ENCODE data around the gene SSBP3.

The SSBP3 gene

DNA sequence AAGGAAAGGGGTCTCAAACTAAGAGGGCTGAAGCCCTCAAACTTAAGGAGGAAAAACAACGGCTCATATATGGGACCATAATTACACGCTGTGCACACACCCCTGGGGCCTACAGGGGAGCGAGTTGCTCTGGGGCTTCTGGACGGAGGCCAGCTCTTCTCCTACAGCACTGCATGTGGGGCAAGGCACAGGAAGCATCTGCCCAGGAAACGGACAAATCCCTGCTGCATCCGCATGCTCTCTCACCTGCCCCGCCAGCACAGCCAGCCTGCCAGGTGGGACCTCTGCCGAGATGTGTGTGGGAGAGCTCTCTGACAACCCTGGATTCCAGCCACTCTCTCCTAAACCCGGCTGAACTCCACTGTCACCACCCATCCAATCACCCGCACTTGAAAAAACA is 152.1 kb downstream of the SSBP3 start:
- TF ChIP-seq CTCF (IDR thresholded peaks at IDR 0.05), result no peak

DNA sequence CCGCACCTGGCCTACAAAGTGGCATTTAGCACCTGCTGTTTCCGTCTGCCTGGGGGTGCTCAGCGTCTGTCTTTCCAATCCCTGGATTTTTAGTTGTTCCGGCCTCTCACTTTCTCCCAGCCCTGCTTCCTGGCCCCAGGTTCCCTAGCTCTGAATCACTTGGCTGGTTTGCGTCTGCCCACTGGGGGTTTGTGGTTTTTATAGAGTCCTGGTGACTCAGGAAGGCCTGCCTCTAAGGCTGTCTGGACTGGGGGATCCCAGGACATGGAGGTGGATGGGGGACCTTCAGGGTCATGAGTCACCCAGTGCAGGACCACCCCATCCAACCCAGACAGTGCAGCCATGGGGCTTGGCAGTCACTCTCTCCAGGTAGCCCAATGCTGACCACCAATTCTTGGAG is 152.7 kb downstream of the SSBP3 start:
- no peak for TF ChIP-seq CTCF (IDR thresholded peaks at IDR 0.05)

DNA sequence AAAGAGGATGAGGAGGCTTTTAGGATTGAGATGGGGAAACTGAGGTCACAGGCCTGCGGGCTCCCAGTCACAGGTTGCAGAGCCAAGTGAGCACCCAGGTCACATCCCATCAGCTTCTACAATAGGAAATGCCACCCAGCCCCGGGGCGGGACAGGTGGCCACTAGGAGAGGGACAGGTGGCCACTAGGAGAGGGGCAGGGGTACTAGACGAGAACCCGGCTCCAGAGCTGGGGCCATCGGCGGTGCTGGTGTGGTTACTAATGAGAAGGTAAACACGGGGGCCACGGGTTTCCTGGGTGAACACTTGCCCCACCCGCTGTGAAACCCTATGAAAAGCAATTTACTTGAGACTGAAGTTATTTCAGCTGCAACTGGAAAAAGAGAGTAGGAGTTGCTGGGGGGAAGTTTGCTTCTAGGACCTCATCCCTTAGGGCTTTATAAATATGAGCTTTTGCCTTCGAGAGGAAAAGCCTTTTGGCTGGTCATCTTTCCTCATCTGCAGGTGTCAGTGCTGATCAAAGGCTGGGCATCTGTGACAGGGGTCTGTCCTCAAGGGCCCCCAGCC is 153.7 kb downstream of the SSBP3 start:
- TF ChIP-seq CTCF (IDR thresholded peaks at IDR 0.05), result no peak

- TF ChIP-seq CTCF (IDR thresholded peaks at IDR 0.05), result no peak
Measured at GRCh38 chr1:54250670-54251069, 155.5 kb downstream of the SSBP3 start.

- TF ChIP-seq CTCF (IDR thresholded peaks at IDR 0.05), result no peak
Measured at GRCh38 chr1:54249819-54250435, 156.3 kb downstream of the SSBP3 start.

GRCh38 chr1:54248966-54249365 is 157.2 kb downstream of the SSBP3 start:
- no peak for TF ChIP-seq CTCF (IDR thresholded peaks at IDR 0.05)

DNA sequence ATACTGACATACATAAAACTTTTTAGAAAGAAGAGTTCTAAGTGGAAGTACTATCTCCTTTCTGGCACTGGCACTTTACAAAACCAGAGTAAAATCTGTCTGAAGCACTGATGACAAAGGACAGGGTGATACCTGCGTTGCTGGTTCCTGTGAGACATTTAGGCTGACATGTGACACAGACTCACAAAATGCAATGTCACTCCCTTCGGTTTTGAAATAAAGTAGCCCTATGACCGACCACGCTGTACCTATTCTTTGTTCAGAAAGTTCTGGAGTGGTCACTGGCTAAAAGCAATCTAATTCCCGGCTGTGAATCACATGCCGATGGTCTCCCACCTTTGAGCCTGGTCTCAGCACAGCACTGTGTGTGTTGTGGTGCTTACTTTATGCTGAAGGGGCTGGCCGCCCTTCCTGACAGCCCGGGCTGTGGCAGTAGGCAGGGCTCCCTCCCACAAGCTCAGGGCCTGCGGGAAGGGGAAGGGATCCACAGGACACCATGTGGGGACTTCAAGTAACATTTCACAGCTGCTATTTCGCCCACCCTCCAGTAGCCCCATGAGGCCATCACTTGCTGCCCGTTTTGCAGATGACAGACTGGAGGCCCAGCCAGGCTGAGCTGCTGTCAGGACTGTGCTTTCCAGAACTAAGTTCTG is 158.2 kb downstream of the SSBP3 start:
- TF ChIP-seq CTCF (IDR thresholded peaks at IDR 0.05), result no peak

Data from LNCAP (cell line).